ENCODE results near the gene PRKD2. TPM values are rescaled to one million over a fixed set of nuclear protein-coding genes. Genes with fewer than 3 reads are reported as not detected.

The PRKD2 gene
- total RNA-seq, 1 donor from 2014 or later: 132 TPM

- peak overlapping the region; percentile 85 for H3K27ac Mint-ChIP-seq (ENCODE audit: unreplicated experiment)
Observed at GRCh38 chr19:46718934-46719622, 2.2 kb upstream of the PRKD2 start.

DNA sequence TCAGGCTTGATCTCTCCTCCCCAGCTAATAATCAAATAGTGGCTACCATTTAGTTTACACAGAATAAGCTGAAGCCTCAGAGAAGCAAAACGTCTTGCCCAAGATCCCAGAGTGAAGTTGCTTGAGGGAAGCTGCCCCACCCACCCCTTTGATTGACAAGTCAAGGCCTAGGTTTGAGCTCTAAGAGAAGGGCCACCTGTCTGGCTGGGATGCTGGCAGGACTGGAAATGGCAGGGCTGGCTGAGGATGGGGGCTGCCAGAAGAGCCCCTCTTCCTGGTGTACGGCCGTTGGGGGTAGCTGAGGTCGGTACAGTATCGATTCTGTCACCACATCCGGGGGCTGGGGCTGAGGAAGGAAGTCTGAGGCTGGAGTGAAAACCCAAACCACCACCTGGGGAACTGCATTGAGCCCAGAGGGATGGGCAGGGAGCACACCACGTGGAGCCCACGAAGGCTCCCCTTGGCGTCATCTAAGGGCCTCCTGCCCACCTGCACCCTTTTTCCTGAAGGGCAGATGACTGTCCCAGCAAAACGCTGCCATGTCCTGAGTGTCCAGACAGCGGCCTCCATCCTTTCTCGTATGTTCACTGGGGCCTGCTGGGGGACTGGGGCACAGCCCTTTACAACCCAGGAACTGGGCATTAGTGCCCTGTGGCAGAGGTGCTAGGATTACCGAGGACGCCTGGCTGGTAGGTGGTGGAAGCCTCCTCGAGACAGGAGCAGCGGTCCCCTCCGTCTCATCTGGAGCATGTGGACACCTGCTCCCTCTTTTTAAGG is 1.4 kb upstream of the PRKD2 start:
- TF ChIP-seq, protein P1, sequence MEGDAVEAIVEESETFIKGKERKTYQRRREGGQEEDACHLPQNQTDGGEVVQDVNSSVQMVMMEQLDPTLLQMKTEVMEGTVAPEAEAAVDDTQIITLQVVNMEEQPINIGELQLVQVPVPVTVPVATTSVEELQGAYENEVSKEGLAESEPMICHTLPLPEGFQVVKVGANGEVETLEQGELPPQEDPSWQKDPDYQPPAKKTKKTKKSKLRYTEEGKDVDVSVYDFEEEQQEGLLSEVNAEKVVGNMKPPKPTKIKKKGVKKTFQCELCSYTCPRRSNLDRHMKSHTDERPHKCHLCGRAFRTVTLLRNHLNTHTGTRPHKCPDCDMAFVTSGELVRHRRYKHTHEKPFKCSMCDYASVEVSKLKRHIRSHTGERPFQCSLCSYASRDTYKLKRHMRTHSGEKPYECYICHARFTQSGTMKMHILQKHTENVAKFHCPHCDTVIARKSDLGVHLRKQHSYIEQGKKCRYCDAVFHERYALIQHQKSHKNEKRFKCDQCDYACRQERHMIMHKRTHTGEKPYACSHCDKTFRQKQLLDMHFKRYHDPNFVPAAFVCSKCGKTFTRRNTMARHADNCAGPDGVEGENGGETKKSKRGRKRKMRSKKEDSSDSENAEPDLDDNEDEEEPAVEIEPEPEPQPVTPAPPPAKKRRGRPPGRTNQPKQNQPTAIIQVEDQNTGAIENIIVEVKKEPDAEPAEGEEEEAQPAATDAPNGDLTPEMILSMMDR (IDR thresholded peaks at IDR 0.05; ENCODE audit: unreplicated experiment): no peak
- H3K27me3 Mint-ChIP-seq (ENCODE audit: unreplicated experiment): peaks cover 32% of the 10 kb centered on the region
- peak overlapping the region; percentile 63 for H3K27ac Mint-ChIP-seq (ENCODE audit: unreplicated experiment)

More at GRCh38 chr19:46718934-46719622, 2.2 kb upstream of the PRKD2 start:
- no peak for DNase-seq (ENCODE audit: low spot score)
- peak overlapping the region; percentile 76 for H3K4me3 Mint-ChIP-seq (ENCODE audit: unreplicated experiment)
- H3K27me3 Mint-ChIP-seq (ENCODE audit: unreplicated experiment): peaks cover 29% of the 10 kb centered on the region
- peaks cover 16% of the 10 kb centered on the region for H3K36me3 Mint-ChIP-seq (ENCODE audit: low read depth, unreplicated experiment)
- H3K9me3 Mint-ChIP-seq (ENCODE audit: unreplicated experiment): no peaks in the 10 kb centered on the region
- H3K4me1 Mint-ChIP-seq (ENCODE audit: unreplicated experiment): peaks cover 23% of the 10 kb centered on the region
- TF ChIP-seq, protein P1 (IDR thresholded peaks at IDR 0.05; ENCODE audit: unreplicated experiment): no peak

GRCh38 chr19:46717716-46718143 is 816 bp upstream of the PRKD2 start:
- Mint-ChIP-seq H3K4me3 (ENCODE audit: unreplicated experiment) (peak overlapping the region; percentile 86), H3K36me3 (ENCODE audit: low read depth, unreplicated experiment) (peaks cover 20% of the 10 kb centered on the region), H3K27me3 (ENCODE audit: unreplicated experiment) (peaks cover 33% of the 10 kb centered on the region), H3K27ac (ENCODE audit: unreplicated experiment) (peak overlapping the region; percentile 63), H3K4me1 (ENCODE audit: unreplicated experiment) (peaks cover 29% of the 10 kb centered on the region), H3K9me3 (ENCODE audit: unreplicated experiment) (no peaks in the 10 kb centered on the region)
- DNase-seq (ENCODE audit: low spot score): no peak
- TF ChIP-seq, protein P1 (IDR thresholded peaks at IDR 0.05; ENCODE audit: unreplicated experiment): no peak

More for the DNA sequence above, 1.4 kb upstream of the PRKD2 start:
- H3K9me3 Mint-ChIP-seq (ENCODE audit: unreplicated experiment): no peaks in the 10 kb centered on the region
- H3K36me3 Mint-ChIP-seq (ENCODE audit: low read depth, unreplicated experiment): peaks cover 18% of the 10 kb centered on the region
- DNase-seq (ENCODE audit: low spot score): no peak
- H3K4me3 Mint-ChIP-seq (ENCODE audit: unreplicated experiment): peak overlapping the region; percentile 42
- peaks cover 28% of the 10 kb centered on the region for H3K4me1 Mint-ChIP-seq (ENCODE audit: unreplicated experiment)

- TF ChIP-seq, protein P1 (IDR thresholded peaks at IDR 0.05; ENCODE audit: unreplicated experiment): no peak
- Mint-ChIP-seq H3K4me3 (ENCODE audit: unreplicated experiment) (peak overlapping the region; percentile 98), H3K36me3 (ENCODE audit: low read depth, unreplicated experiment) (peaks cover 15% of the 10 kb centered on the region), H3K9me3 (ENCODE audit: unreplicated experiment) (no peaks in the 10 kb centered on the region), H3K27ac (ENCODE audit: unreplicated experiment) (peak overlapping the region; percentile 96), H3K4me1 (ENCODE audit: unreplicated experiment) (peaks cover 24% of the 10 kb centered on the region), H3K27me3 (ENCODE audit: unreplicated experiment) (peaks cover 25% of the 10 kb centered on the region)
- DNase-seq (ENCODE audit: low spot score): peak; percentile 35
Observed at GRCh38 chr19:46716672-46717033, 261 bp downstream of the PRKD2 start.
